Central memory CD4-positive, alpha-beta T cell (primary cell): ENCODE measurements around the gene FCHO2.
A peak's percentile ranks its signal among the peaks of the same experiment; 100 is the strongest.
"Not testable (repeated sequence)": the region's sequence is repeated elsewhere in the genome, so short reads cannot be mapped to it uniquely, and the experiment has no call there.

ENCODE experiments used
- DNase-seq: peaks from one replicate; pipeline ENCODE4 v3.0.0; 2022
- total RNA-seq, 3 experiments: gene quantifications; one replicate each; lab custom pipeline; 2026; lab: John Stamatoyannopoulos, UW

FCHO2 gene
- total RNA-seq = 1.1 to 5.0 (median 2.7) reads per million in 3 experiments

GRCh38 chr5:72955768-72956323 lies at the start of gene FCHO2:
TSS of gene FCHO2 (plus strand) at chr5:72956041. CDS start at chr5:72956097, 56 bp downstream.
- DNase-seq = peak; percentile 90

- no peak for DNase-seq
Measured at GRCh38 chr5:72906806-72907205, 49.0 kb upstream of the FCHO2 start.

DNA sequence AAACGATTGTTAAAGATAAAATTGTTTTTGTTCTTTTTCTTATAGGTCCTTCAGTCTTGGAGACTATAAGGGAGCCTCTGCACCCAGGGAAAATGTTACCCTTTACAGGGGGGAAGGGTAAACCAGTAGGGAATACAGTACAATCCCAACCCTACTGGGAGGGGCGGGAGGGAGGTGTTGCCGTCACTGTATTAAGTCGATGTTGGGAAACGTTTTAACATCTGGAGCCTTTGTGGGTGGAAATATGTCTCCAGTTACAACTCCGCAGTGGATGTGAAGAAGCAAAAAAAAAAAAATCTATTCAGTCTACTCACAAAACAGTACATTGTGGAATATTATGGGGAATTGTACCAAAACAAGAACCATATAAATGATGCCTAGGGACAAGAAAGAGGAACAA lies 47.2 kb upstream of the FCHO2 start:
- DNase-seq = no peak

- no peak for DNase-seq
Measured at GRCh38 chr5:72917371-72917776, 38.5 kb upstream of the FCHO2 start.

DNA sequence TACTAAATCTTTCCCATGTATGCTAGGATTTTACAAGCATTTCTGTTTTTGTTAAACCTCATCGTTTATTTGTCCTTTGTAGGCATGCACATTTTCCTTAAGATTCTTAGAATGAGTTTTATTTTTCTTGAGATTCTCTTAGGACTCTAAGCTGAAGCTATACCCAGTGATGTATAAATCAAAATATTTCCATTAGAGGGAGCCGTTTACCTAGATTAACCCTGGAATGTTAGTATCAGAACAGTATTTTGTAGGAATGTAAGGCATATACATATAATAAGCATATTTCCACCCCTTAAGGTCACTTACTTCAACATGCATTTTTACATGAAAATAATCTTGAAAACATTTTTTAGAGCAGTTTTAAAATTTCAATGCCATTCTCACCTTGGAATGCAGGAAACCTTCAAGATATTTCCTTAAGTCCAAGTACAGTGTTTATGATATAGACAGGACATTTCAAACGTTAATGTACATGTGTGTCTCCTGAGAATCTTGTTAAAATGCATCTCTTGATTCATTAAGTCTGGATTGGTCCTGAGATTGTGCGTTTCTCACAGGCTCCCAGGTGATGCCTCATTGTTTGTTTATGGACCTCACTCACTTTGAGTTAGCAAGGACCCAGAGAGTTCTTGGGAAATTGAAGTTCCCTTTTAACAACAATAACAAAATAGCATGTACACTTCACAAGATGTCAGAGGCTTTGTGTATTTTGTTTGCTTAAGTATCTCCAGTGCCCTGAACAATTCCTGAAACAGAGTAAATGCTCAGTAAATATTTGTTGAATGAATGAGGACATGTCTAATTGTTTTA lies 34.9 kb upstream of the FCHO2 start:
- no peak for DNase-seq

DNA sequence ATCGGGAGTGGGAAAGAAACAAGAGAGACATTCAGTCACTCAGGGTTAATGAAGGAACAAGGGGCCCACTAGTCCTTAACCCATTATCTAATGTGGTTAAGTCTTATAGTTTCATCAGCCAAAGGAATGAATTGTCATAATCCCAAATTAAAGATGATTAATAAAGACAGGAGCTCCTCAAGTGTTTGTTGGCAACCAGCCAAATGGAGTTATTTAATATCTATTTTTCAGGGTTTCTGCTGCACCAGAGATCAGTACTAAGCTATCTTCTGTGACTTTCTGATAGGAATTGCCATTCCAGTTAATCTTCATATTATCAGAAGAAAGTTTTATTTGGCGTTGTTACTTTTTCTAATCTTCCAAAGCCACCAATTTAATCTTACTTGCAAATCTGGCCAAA lies 34.0 kb upstream of the FCHO2 start:
- no peak for DNase-seq

GRCh38 chr5:72922422-72922821 lies 33.4 kb upstream of the FCHO2 start:
- DNase-seq = no peak

- DNase-seq = no peak
Measured at GRCh38 chr5:72925336-72926010, 30.4 kb upstream of the FCHO2 start.

DNA sequence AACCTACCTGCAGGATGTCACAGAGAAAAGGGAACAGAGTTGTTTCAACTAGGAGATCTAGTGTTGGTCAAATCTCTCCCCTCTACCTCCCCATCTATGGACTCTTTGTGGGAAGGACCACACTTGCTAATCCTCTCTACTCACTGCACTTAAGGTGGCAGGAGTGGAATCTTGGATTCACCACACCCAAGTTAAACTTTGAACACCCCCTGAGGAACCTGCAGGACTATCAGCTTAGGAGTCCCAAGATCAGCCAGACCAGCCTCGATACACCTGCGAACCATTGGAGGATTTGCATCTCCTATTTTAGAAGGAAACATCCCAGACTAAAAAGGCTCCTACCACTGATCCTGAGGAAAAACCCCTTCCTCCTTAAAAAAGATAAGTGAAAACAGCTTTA lies 23.2 kb upstream of the FCHO2 start:
- DNase-seq = not testable (repeated sequence)

- DNase-seq = not testable (repeated sequence)
Measured at GRCh38 chr5:72934953-72935725, 20.7 kb upstream of the FCHO2 start.

DNA sequence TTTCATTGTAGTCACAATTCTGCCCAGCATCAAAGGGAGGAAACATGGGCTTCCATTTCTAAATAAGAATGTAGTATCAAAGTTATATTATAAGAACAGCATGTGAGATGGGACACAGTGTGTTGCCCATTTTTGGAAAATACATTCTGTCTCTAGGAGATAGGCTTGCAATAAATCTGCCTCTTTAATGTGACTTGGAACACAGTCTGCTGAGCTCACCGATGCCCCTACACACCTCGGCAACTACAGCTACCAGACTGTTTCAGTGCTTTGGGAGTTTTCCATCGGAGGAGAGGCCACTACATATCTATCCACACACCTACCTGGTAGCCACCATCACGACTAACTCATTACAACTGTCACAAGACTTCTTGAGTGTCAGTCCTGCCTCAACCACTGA lies 18.9 kb upstream of the FCHO2 start:
- no peak for DNase-seq

- no peak for DNase-seq
Measured at GRCh38 chr5:72937517-72938061, 18.3 kb upstream of the FCHO2 start.

DNA sequence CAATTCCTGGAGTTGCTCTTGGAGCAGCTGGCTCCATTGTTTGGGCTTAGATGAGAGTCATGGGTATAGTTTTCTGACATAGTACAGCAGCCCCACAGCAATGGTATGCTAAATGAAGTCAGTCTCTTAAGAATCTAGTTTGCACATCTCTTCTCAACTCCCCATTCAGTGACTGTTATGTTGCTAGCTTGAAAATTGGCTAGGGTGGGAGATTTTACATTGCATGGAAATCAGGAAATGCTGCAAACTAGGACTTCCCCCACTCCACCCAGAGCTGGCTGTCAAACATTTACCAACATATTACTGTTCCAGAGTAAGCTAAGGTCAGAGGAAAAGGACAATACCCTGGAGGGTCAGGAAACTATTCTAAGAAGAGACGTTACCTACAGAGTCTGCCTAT lies 17.6 kb upstream of the FCHO2 start:
- no peak for DNase-seq

GRCh38 chr5:72940082-72940481 lies 15.8 kb upstream of the FCHO2 start:
- DNase-seq = no peak

GRCh38 chr5:72943307-72943706 lies 12.5 kb upstream of the FCHO2 start:
- no peak for DNase-seq

- no peak for DNase-seq
Measured at GRCh38 chr5:72947498-72947897, 8.3 kb upstream of the FCHO2 start.

DNA sequence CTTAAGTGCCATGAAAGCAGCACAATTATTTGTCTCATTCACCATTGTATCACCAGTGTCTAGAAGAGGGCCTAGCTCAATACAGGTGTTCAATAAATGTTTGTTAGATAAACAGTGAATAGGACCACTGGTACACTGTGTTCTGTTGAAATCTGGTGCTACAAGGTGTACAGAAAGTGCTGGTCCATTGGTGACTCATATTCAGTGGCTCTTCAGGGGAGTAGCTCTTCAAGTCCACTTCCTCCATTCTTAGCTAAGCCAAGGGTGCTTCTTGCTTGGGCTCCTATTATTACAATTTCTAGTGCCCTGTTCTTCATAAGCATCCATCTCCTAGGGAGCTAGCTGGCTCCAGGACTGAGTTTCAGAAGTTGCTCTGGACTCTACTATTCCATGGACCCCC lies 6.4 kb upstream of the FCHO2 start:
- DNase-seq = no peak

- DNase-seq = no peak
Measured at GRCh38 chr5:72951671-72952468, 4.0 kb upstream of the FCHO2 start.

- no peak for DNase-seq
Measured at GRCh38 chr5:72954389-72954788, 1.5 kb upstream of the FCHO2 start.

DNA sequence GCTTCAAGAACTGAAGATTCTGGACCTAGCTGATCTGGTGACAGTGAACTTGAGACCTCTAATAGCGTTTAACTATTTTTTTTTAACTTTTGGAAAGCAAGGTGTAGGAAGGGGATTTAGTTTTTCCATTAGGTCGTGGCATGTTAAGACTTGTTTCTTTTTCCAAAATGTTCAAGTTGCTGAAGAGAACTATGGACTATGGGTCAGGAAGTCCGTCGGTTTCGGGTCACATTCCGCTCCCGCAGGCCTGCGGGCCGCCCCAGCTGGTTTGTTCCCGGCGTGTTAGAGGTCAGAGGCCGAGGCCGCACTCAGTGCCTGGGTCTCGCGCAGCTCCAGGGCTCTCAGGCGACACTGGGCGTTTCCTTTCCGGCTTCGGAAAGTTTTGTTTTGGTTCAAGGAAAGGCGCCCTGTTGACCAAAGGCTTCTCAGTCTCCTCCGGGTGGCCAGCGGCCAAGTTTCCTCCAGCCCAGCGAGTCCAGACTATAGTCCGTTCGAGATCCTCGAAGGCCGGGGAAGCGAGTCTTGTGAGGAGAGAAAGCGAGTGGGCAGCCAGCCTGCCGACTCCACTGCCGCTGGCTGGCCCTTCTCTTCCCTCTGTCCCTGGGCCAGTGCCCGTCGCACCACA lies 586 bp upstream of the FCHO2 start:
- DNase-seq = no peak

DNA sequence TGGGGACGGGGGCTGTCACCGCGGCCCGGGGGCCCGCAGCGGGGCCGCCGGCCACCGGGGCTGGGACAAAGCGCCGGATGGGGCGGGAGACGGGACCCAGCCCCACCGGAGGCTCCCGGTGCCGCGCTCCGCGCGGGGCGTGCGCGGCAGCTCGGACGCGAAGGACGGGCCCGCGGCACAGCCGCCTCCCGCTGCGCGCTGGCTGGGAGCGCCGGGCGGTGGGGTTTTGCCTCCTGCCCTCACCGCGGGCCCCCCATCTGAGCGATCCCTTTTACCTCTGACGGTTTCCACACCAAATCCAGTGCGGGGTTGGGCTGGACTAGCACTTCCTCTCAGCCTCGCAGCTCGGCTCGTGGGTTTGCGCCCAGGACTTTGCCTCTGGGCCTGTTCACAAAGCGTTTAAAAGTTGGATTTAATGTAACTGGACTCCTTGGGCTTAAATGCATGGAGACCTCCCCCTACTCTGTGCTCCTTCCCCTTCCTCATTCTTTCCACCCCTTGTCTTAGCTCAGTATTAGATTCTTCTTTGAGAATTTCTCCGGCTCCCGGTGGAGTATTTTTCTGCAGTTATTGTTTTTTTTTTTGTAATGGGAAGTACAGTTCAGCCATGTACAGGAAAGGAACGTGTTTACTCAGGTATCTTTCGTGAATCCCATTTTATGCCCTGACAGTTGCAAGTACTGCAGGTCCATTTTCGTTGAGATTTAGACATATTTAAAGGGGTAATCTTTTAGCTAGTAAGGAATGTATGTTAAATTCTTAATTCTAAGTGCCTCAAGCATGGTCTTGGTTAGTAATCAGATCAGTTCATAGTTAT lies 691 bp downstream of the FCHO2 start:
- DNase-seq = no peak
